ENCODE data around the gene CD200R1L. TPM values are rescaled to one million over a fixed set of nuclear protein-coding genes. Genes with fewer than 3 reads are reported as not detected.

Gene CD200R1L
- total RNA-seq, 2 experiments from 2014 or later = not detected

DNA sequence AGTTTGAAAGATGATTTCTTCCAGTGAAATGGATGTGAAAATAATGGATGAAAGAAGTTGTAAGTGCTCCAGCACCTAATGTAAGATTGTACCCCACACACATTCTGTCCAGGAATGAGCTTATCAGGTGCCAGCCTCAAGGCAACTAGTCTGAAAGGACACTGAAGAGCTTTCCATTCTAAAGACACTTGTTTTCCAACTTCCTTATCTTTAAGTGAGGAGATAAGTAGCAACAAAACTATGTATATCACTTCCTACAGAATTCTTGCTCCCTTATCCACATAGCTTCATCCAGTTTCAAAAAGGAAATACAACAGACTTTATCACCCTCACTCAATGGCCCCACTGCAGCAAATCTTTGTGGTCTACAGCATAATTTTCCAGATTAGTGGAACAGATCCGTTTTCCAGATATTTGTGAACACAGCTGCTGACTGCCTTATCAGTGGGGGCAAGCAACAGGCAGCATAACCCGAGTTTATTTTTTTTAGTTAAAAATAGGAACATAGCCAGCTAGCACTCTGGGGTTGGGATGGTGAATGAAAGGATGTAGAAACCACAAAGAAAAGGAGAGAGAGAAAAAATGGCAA, 60.6 kb downstream of the CD200R1L start:
- Mint-ChIP-seq H3K9me3 (ENCODE audit: low read depth) (peaks cover 15% of the 10 kb centered on the region), H3K27ac (no peak overlapping the region), H3K36me3 (ENCODE audit: low read depth) (no peaks in the 10 kb centered on the region), H3K4me3 (no peak overlapping the region), H3K27me3 (no peaks in the 10 kb centered on the region), H3K4me1 (no peaks in the 10 kb centered on the region)
- intact Hi-C loops (cut with DNase I, micrococcal nuclease) = no loop called here
- DNase-seq (no peak), ATAC-seq (no peak)
- ChIA-PET CTCF (interaction anchor here (0.5 to 1.5 kb wide), 2 partner anchors 9 to 22 kb away, joined by 4 read pairs; no protein-coding TSS in a partner anchor), POLR2A (no interaction called here)

- ATAC-seq = no peak
- H3K36me3 Mint-ChIP-seq (ENCODE audit: low read depth) = no peaks in the 10 kb centered on the region
- H3K4me1 Mint-ChIP-seq = no peaks in the 10 kb centered on the region
- ChIA-PET CTCF (interaction anchor here (0.5 to 1.5 kb wide), 4 partner anchors 9 to 674 kb away, joined by 4 read pairs; no protein-coding TSS in a partner anchor), POLR2A (no interaction called here)
- no peak overlapping the region for H3K27ac Mint-ChIP-seq
- intact Hi-C loops (cut with DNase I, micrococcal nuclease) = no loop called here
- H3K9me3 Mint-ChIP-seq (ENCODE audit: low read depth) = peaks cover 15% of the 10 kb centered on the region
- no peaks in the 10 kb centered on the region for H3K27me3 Mint-ChIP-seq
- no peak for DNase-seq
- no peak overlapping the region for H3K4me3 Mint-ChIP-seq
Observed at GRCh38 chr3:112785321-112786001, 61.2 kb downstream of the CD200R1L start.

GRCh38 chr3:112782491-112782890, 64.2 kb downstream of the CD200R1L start:
- POLR2A ChIA-PET = no interaction called here
- no peaks in the 10 kb centered on the region for H3K36me3 Mint-ChIP-seq (ENCODE audit: low read depth)
- no peak overlapping the region for H3K27ac Mint-ChIP-seq
- CTCF ChIA-PET = no interaction called here
- ATAC-seq = no peak
- no peak overlapping the region for H3K4me3 Mint-ChIP-seq
- H3K27me3 Mint-ChIP-seq = no peaks in the 10 kb centered on the region
- no peak for DNase-seq
- intact Hi-C loops (cut with DNase I, micrococcal nuclease) = no loop called here
- H3K4me1 Mint-ChIP-seq = no peaks in the 10 kb centered on the region
- peaks cover 5% of the 10 kb centered on the region for H3K9me3 Mint-ChIP-seq (ENCODE audit: low read depth)

DNA sequence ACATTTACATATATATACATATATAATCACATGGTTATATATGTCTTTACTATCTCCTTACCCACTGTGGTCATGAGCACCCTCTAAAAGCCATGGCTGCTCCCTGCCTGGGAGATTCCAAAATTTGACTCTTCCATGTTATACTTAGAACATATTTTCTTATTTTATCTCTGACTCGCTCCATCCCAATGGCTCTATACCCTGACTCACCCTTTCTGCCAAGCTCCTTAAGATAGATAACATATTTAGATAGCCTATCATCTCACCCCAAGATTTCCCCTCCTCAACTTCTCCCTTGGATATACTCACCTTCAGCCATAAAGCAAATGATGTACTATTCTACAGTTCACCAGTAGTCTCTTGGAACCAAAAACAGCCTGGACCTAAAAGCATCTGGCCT, 65.1 kb downstream of the CD200R1L start:
- CTCF ChIA-PET = interaction anchor here (0.5 to 1.0 kb wide), 2 partner anchors 47 to 184 kb away, joined by 3 to 5 read pairs; no protein-coding TSS in a partner anchor

DNA sequence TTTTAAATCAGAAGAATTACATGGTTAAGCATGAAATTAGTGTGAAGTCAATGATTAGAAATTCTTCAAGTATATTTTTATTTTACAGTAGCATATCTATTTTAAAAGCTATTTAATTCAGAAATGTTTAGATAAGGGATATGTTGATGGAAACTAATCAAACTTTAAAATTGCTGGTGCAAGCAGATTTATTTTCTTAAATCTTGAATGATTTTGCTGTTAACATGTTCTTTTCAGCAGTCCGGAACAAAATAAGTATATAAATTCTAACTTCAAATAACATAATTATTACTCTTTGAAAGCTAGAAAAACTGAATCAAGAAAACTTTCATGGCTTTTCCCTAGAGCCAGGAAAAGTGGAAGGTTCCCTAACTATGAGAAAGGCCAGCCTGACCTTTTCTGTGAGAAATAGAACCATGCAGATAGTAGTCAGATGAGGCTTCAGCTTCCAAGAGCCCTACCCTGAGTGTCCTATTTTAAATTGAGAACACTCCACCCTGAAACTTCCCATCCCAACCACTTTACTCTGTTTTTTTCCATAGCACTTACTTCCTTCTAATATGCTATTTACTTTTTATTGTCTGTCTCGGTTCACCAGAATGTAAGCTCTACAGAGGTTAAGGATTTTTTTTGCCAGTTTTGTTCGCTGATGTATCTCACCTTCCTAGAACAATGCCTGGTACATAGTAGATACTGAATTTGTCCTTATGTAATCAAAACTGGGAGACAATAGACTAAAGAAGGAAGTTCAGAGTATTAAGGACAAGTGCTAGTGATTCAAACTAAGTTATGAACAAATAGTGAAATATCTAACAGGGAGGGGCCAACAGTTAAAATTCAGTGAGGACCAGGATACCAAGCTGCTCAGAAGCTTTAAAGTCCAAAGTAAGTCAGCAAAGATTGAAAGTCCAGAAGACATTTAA, 66.8 kb downstream of the CD200R1L start:
- Mint-ChIP-seq H3K27ac (no peak overlapping the region), H3K36me3 (ENCODE audit: low read depth) (no peaks in the 10 kb centered on the region), H3K4me1 (peaks cover 7% of the 10 kb centered on the region), H3K9me3 (ENCODE audit: low read depth) (no peaks in the 10 kb centered on the region), H3K4me3 (no peak overlapping the region), H3K27me3 (no peaks in the 10 kb centered on the region)
- ChIA-PET POLR2A (no interaction called here), CTCF (interaction anchor here (0.7 to 1.5 kb wide), 3 partner anchors 15 to 64 kb away, joined by 3 to 7 read pairs (median 3); no protein-coding TSS in a partner anchor)
- DNase-seq (no peak), ATAC-seq (no peak)
- intact Hi-C loops (cut with DNase I, micrococcal nuclease) = no loop called here

More for the DNA sequence above, 65.1 kb downstream of the CD200R1L start:
- Mint-ChIP-seq H3K4me3 (no peak overlapping the region), H3K27me3 (no peaks in the 10 kb centered on the region), H3K9me3 (ENCODE audit: low read depth) (no peaks in the 10 kb centered on the region), H3K27ac (no peak overlapping the region), H3K36me3 (ENCODE audit: low read depth) (no peaks in the 10 kb centered on the region), H3K4me1 (no peaks in the 10 kb centered on the region)
- intact Hi-C loops (cut with DNase I, micrococcal nuclease) = no loop called here
- no peak for ATAC-seq
- no peak for DNase-seq
- POLR2A ChIA-PET = no interaction called here

DNA sequence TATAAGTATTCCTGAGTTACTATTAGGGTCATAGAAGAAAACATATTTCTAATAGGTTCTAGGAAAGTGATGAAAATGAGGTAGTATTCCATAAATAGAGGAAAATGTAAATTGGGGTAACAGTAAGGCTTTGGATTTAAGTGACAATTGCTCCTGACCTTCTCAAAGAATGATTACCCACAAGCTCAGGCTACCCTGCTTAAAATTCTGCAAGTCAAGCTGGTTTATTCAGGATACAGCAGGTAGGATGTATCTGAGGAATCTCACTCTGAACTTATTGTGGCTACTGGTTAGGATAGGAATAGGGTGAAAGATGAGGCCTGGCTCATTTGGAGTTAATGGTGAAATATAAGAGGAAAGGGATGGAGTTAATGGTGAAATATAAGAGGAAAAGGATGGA, 67.7 kb downstream of the CD200R1L start:
- Mint-ChIP-seq H3K9me3 (ENCODE audit: low read depth) (no peaks in the 10 kb centered on the region), H3K36me3 (ENCODE audit: low read depth) (no peaks in the 10 kb centered on the region), H3K4me1 (peaks cover 15% of the 10 kb centered on the region), H3K27ac (no peak overlapping the region), H3K4me3 (no peak overlapping the region), H3K27me3 (no peaks in the 10 kb centered on the region)
- intact Hi-C loops (cut with DNase I, micrococcal nuclease) = no loop called here
- DNase-seq (no peak), ATAC-seq (no peak)
- POLR2A ChIA-PET = no interaction called here
- CTCF ChIA-PET = interaction anchor here (1.1 kb wide), 1 partner anchor 28 kb away, joined by 3 read pairs; no protein-coding TSS in a partner anchor

GRCh38 chr3:112778353-112778948, 68.2 kb downstream of the CD200R1L start:
- Mint-ChIP-seq H3K27ac (no peak overlapping the region), H3K4me3 (no peak overlapping the region), H3K36me3 (ENCODE audit: low read depth) (no peaks in the 10 kb centered on the region), H3K4me1 (peaks cover 18% of the 10 kb centered on the region), H3K27me3 (no peaks in the 10 kb centered on the region), H3K9me3 (ENCODE audit: low read depth) (no peaks in the 10 kb centered on the region)
- DNase-seq = no peak
- ATAC-seq = no peak
- ChIA-PET CTCF (interaction anchor here (0.6 to 1.1 kb wide), 2 partner anchors 19 to 27 kb away, joined by 3 read pairs; no protein-coding TSS in a partner anchor), POLR2A (no interaction called here)
- intact Hi-C loops (cut with DNase I, micrococcal nuclease) = no loop called here

DNA sequence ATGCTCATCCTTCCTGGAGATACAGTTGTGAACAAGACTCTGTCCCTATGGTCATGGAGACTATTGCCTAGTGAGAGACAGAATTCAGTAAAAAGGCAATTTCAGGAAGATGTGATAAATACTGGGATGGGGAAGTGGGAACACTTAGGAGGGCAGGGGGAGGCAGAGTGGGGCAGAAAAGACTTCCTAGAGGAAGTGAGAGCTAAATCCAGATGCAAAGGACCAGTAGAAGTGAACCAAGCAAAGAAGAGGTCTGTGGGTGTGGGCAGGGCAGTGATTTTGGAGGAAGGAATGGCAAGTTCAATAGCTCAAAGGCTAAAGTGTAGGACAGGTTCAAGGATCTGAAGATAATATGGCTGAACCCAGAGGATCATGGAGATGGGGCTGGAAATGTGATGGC, 68.9 kb downstream of the CD200R1L start:
- no peak overlapping the region for H3K4me3 Mint-ChIP-seq
- CTCF ChIA-PET = no interaction called here
- DNase-seq (no peak), ATAC-seq (no peak)
- H3K36me3 Mint-ChIP-seq (ENCODE audit: low read depth) = no peaks in the 10 kb centered on the region
- peaks cover 18% of the 10 kb centered on the region for H3K4me1 Mint-ChIP-seq
- no peak overlapping the region for H3K27ac Mint-ChIP-seq
- intact Hi-C loops (cut with DNase I, micrococcal nuclease) = no loop called here
- H3K27me3 Mint-ChIP-seq = no peaks in the 10 kb centered on the region
- no peaks in the 10 kb centered on the region for H3K9me3 Mint-ChIP-seq (ENCODE audit: low read depth)
- POLR2A ChIA-PET = no interaction called here

- no peak overlapping the region for H3K27ac Mint-ChIP-seq
- intact Hi-C loops (cut with DNase I, micrococcal nuclease) = no loop called here
- H3K9me3 Mint-ChIP-seq (ENCODE audit: low read depth) = no peaks in the 10 kb centered on the region
- ATAC-seq (no peak), DNase-seq (no peak)
- no peaks in the 10 kb centered on the region for H3K27me3 Mint-ChIP-seq
- peaks cover 18% of the 10 kb centered on the region for H3K4me1 Mint-ChIP-seq
- no peak overlapping the region for H3K4me3 Mint-ChIP-seq
- H3K36me3 Mint-ChIP-seq (ENCODE audit: low read depth) = no peaks in the 10 kb centered on the region
- CTCF ChIA-PET = interaction anchor here (0.6 to 0.8 kb wide), 3 partner anchors 68 to 243 kb away, joined by 3 to 4 read pairs (median 3); no protein-coding TSS in a partner anchor
- POLR2A ChIA-PET = no interaction called here
Observed at GRCh38 chr3:112776836-112777235, 69.8 kb downstream of the CD200R1L start.

DNA sequence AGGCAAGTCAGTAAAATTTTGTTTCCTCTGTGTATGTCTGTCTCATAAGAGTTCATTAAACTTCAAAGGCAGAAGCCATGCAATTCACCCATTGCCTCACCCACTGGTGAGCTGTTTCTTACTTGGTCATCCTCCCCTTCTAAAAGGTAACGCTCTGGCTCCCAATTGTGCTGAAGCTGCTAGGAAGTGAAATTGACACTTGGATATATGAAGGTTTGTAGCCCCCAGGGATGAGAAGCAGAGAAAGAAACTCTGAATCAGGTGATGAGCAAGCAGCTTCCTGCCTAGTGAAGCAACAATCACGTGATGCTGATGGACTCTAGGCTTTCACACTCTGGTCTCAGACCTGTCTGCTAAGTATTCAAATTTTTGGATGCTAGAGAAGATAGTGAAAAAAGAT, 70.7 kb downstream of the CD200R1L start:
- Mint-ChIP-seq H3K4me3 (no peak overlapping the region), H3K36me3 (ENCODE audit: low read depth) (no peaks in the 10 kb centered on the region), H3K4me1 (peaks cover 21% of the 10 kb centered on the region), H3K27me3 (no peaks in the 10 kb centered on the region), H3K27ac (no peak overlapping the region), H3K9me3 (ENCODE audit: low read depth) (no peaks in the 10 kb centered on the region)
- ChIA-PET POLR2A (no interaction called here), CTCF (interaction anchor here (0.6 to 1.0 kb wide), 3 partner anchors 69 to 204 kb away, joined by 3 to 4 read pairs (median 3); no protein-coding TSS in a partner anchor)
- DNase-seq (no peak), ATAC-seq (peak; percentile 50)
- intact Hi-C loops (cut with DNase I, micrococcal nuclease) = no loop called here

Data from activated CD4-positive, alpha-beta T cell treated with anti-CD3 and anti-CD28 coated beads for 36 hours (primary cell).